Mucosa of rectum (tissue), 2 donors: ENCODE results near the gene TNFSF10.

Experiments
- H3K27ac ChIP-seq, 2 donors: one replicate each; pipeline ENCODE4 v1.7.0; 2013; ENCODE audit warnings: inconsistent platforms in 2 of 2, low read depth in 2 of 2, low read length in 2 of 2
- H3K27me3 ChIP-seq, 2 donors: one replicate each; pipeline ENCODE4 v1.7.0; 2013; ENCODE audit warnings: low read length in 2 of 2; ENCODE audit not compliant: control insufficient read depth in 2 of 2, insufficient read depth in 2 of 2
- H3K36me3 ChIP-seq, 2 donors: one replicate each; pipeline ENCODE4 v1.7.0; 2013; ENCODE audit warnings: low read length in 2 of 2; ENCODE audit not compliant: control insufficient read depth in 2 of 2, insufficient read depth in 2 of 2
- H3K4me1 ChIP-seq, 2 donors: one replicate each; pipeline ENCODE4 v1.7.0; 2013; ENCODE audit warnings: low read length in 2 of 2, mild to moderate bottlenecking in 1 of 2; ENCODE audit not compliant: control insufficient read depth in 2 of 2, insufficient read depth in 2 of 2
- H3K4me3 ChIP-seq, 2 donors: one replicate each; pipeline ENCODE4 v1.7.0; 2013; ENCODE audit warnings: low read length in 2 of 2
- H3K9ac ChIP-seq, 2 donors: one replicate each; pipeline ENCODE4 v1.7.0; 2013; ENCODE audit warnings: low read length in 2 of 2, low read depth in 1 of 2, mild to moderate bottlenecking in 1 of 2
- H3K9me3 ChIP-seq, 2 donors: one replicate each; pipeline ENCODE4 v1.7.0; 2013; ENCODE audit warnings: low read length in 2 of 2; ENCODE audit not compliant: control insufficient read depth in 2 of 2
- donor health status: healthy.
- donor health status: Normal muscosa, but diverticular disease.

TNFSF10 gene

DNA sequence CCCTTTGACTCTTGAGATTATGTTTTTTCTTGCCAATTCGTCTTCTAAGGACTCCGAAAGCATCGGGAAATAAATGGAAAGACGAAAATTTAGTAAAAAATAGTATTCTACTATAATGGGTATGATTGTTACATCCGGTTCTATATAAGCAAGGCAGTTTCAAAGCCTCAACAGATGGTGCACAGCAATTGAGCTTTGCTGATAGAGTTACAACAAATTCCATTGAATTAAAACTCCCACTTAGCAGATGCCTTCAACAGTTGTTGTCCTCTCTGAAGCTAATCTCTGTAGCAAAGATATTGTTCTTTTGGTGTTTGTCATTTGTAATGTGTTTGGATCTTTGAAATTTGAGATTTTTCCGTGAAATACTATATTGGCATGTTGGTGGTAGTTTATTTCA lies 58.9 kb downstream of the TNFSF10 start:
- H3K27ac ChIP-seq = no peak overlapping the region
- H3K9ac ChIP-seq = no peak overlapping the region
- no peaks in the 10 kb centered on the region for H3K9me3 ChIP-seq
- no peaks in the 10 kb centered on the region for H3K27me3 ChIP-seq
- H3K36me3 ChIP-seq = no peaks in the 10 kb centered on the region
- H3K4me3 ChIP-seq = no peak overlapping the region
- no peaks in the 10 kb centered on the region for H3K4me1 ChIP-seq

DNA sequence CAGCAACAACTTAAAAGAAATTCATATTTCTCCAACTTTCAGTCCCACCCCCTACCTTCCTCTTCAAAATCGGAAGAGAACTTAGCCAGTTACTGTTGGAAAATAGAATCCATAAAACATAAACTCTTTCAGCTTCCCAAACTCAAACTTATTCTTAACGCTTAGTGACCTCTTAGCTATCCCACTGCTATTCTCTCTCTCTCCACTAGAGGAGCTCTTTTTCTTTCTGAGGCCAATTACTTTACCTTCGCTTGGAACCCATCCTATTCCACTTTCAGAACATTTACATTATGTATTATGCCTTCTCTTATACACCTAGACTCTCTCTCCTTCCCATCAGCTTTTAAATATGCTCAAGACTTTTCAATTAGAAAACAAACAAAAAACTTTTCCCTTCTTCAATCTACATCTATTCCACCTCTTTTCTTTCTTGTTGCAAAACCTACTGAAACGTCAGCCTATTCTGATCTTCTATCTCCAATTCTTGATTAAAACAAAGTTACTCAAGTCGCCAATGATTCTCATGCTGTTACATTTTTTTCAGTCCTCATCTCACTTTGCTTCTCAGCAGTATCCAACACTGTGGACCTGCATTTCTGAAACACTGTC lies 61.6 kb downstream of the TNFSF10 start:
- no peaks in the 10 kb centered on the region for H3K36me3 ChIP-seq

DNA sequence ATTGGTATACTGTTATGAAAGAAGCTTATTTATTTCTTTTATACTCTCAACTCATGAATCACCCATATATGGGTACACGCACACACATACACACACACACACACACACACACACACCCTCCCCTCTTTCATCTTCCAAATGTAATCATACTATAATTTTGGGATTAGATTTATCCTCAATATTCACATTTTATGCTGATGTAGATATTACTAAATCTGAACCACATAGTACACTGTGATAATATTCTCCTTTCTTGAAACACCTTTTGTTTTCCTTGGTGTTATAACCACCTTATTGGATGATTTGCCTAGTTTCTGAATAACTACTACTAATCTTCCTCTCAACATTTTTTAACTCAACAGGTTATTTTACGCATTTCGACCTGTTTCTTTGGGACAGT lies 66.8 kb downstream of the TNFSF10 start:
- no peaks in the 10 kb centered on the region for H3K4me1 ChIP-seq
- no peaks in the 10 kb centered on the region for H3K36me3 ChIP-seq
- no peaks in the 10 kb centered on the region for H3K27me3 ChIP-seq
- H3K27ac ChIP-seq = no peak overlapping the region
- H3K9ac ChIP-seq = no peak overlapping the region
- H3K9me3 ChIP-seq = no peaks in the 10 kb centered on the region
- H3K4me3 ChIP-seq = no peak overlapping the region

More for the DNA sequence above, 61.6 kb downstream of the TNFSF10 start:
- Histone ChIP-seq H3K9ac (no peak overlapping the region), H3K27ac (no peak overlapping the region), H3K9me3 (no peaks in the 10 kb centered on the region), H3K4me3 (no peak overlapping the region), H3K27me3 (no peaks in the 10 kb centered on the region), H3K4me1 (no peaks in the 10 kb centered on the region)
